K562 (cell line): ENCODE results near the gene TCF4. TPM values are rescaled to one million over a fixed set of nuclear protein-coding genes. Genes with fewer than 3 reads are reported as not detected.
A peak's percentile ranks its signal among the peaks of the same experiment; 100 is the strongest.

Experiments used
- C11orf30 ChIP-seq: fragments of 450-650 bp; IDR thresholded peaks from 2 replicates; pipeline ENCODE4 v1.6.1; 2016; ENCODE audit warnings: low read depth, mild to moderate bottlenecking
- FOXA1 ChIP-seq: fragments of 450-650 bp; IDR thresholded peaks from 2 replicates; pipeline ENCODE4 v1.6.1; 2016; ENCODE audit warnings: mild to moderate bottlenecking, borderline replicate concordance
- FOXJ2 ChIP-seq: fragments of 200-800 bp; sonication (Bioruptor generic); IDR thresholded peaks from 2 replicates; pipeline ENCODE4 v1.6.1; 2016; ENCODE audit warnings: missing genetic modification characterization, missing compliant biosample characterization
- LCOR ChIP-seq: sonication (generic); formaldehyde crosslinking; IDR thresholded peaks from 2 replicates; pipeline ENCODE4 v1.8.0; 2022; ENCODE audit warnings: mild to moderate bottlenecking, missing genetic modification reagents
- MAFG ChIP-seq: fragments of 450-650 bp; conservative IDR thresholded peaks from 2 replicates; pipeline ENCODE4 v1.6.1; 2016; ENCODE audit warnings: missing genetic modification characterization, missing compliant biosample characterization
- RBM14 ChIP-seq: fragments of 200-400 bp; formaldehyde crosslinking; IDR thresholded peaks from 2 replicates; pipeline ENCODE4 v1.6.1; 2018; ENCODE audit warnings: low read depth, mild to moderate bottlenecking, low read length, moderate library complexity, borderline replicate concordance; ENCODE audit not compliant: insufficient read depth
- RNF2 ChIP-seq: sonication (generic); IDR thresholded peaks from 2 replicates; pipeline ENCODE4 v1.6.1; 2016
- polyA plus RNA-seq, 8 experiments: library from polyadenylated mRNA; depleted of rRNA in 4 of 8; stranded (reverse) in 5 of 8; unstranded in 3 of 8; fragments of >200 nt; fragmentation: Nextera tagmentation in 2 of 8; fragmentation: Illumina TruSeq in 1 of 8; extraction: Ambion mirVana in 2 of 8; extraction: Trizol in 1 of 8; gene quantifications; 2 replicates each; pipeline versions ENCODE4 v1.2.1 to v1.2.3, GENCODE V29; 2011 to 2014; ENCODE audit warnings: inconsistent platforms in 1 of 8, missing spikeins in 1 of 8
- total RNA-seq, 7 experiments: library from RNA; depleted of rRNA in 6 of 7; stranded (reverse); fragments of >200 nt in 6 of 7; fragmentation: Illumina TruSeq in 2 of 7; extraction: Trizol in 2 of 7; gene quantifications; 2 replicates each; pipeline versions ENCODE4 v1.2.1 to v1.2.3, GENCODE V29; 2011 to 2021; ENCODE audit warnings: low replicate concordance in 1 of 7
- TF ChIP-seq, protein P1 (sequence below): fragments of 250-450 bp; sonication (Bioruptor Pico); IDR thresholded peaks from 2 replicates; pipeline ENCODE4 v1.5.0; 2020; ENCODE audit warnings: mild to moderate bottlenecking, borderline replicate concordance
- TF ChIP-seq, protein P2 (sequence below): fragments of 450-650 bp; IDR thresholded peaks from 2 replicates; pipeline ENCODE4 v1.6.1; 2016; ENCODE audit warnings: mild to moderate bottlenecking
- TF ChIP-seq, protein P3 (sequence below): fragments of 450-650 bp; formaldehyde crosslinking; IDR thresholded peaks from 2 replicates; pipeline ENCODE4 v1.4.0; 2020; ENCODE audit warnings: mild to moderate bottlenecking

The TCF4 gene
- total and polyA plus RNA-seq, 9 of the 15 experiments (the other 6 are each of a cell fraction or from before 2014, with no cell fraction given): 4.8 to 24.7 (median 15.2) TPM

DNA sequence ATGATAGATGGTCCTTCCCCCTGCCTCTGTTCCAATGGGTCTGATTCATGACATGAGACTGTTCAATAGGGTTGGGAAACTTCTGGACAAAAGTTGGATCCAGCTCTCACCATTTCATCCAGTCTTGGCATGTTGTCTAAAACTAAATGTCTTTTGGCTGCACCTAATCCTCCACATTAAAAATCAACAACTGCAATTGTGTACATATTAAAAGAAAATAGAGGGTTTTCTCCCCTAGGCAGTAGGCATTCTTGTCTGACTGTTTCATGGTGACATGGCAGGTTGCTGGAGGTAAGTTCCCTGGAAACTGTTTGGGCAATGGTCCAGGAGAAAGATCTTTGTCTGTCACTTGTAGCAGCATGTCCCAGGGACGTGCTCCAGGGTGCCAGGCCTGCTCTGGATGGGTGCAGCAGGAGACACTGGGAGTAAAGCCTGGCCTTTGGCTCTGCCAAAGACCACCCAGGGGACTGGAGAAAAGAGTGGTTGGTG lies 135.8 kb downstream of the TCF4 start (continued):
- TF ChIP-seq FOXA1: no peak
- TF ChIP-seq RBM14: no peak
- TF ChIP-seq, protein P1, sequence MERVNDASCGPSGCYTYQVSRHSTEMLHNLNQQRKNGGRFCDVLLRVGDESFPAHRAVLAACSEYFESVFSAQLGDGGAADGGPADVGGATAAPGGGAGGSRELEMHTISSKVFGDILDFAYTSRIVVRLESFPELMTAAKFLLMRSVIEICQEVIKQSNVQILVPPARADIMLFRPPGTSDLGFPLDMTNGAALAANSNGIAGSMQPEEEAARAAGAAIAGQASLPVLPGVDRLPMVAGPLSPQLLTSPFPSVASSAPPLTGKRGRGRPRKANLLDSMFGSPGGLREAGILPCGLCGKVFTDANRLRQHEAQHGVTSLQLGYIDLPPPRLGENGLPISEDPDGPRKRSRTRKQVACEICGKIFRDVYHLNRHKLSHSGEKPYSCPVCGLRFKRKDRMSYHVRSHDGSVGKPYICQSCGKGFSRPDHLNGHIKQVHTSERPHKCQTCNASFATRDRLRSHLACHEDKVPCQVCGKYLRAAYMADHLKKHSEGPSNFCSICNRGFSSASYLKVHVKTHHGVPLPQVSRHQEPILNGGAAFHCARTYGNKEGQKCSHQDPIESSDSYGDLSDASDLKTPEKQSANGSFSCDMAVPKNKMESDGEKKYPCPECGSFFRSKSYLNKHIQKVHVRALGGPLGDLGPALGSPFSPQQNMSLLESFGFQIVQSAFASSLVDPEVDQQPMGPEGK (CRISPR knock-in tag): no peak
- TF ChIP-seq, protein P2, sequence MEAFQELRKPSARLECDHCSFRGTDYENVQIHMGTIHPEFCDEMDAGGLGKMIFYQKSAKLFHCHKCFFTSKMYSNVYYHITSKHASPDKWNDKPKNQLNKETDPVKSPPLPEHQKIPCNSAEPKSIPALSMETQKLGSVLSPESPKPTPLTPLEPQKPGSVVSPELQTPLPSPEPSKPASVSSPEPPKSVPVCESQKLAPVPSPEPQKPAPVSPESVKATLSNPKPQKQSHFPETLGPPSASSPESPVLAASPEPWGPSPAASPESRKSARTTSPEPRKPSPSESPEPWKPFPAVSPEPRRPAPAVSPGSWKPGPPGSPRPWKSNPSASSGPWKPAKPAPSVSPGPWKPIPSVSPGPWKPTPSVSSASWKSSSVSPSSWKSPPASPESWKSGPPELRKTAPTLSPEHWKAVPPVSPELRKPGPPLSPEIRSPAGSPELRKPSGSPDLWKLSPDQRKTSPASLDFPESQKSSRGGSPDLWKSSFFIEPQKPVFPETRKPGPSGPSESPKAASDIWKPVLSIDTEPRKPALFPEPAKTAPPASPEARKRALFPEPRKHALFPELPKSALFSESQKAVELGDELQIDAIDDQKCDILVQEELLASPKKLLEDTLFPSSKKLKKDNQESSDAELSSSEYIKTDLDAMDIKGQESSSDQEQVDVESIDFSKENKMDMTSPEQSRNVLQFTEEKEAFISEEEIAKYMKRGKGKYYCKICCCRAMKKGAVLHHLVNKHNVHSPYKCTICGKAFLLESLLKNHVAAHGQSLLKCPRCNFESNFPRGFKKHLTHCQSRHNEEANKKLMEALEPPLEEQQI: no peak
- TF ChIP-seq RNF2: no peak
- peak; percentile 35; the same call in 1 of the 2 replicates for TF ChIP-seq C11orf30
- TF ChIP-seq FOXJ2: no peak
- no peak for TF ChIP-seq LCOR (CRISPR knock-in tag)
- TF ChIP-seq, protein P3, sequence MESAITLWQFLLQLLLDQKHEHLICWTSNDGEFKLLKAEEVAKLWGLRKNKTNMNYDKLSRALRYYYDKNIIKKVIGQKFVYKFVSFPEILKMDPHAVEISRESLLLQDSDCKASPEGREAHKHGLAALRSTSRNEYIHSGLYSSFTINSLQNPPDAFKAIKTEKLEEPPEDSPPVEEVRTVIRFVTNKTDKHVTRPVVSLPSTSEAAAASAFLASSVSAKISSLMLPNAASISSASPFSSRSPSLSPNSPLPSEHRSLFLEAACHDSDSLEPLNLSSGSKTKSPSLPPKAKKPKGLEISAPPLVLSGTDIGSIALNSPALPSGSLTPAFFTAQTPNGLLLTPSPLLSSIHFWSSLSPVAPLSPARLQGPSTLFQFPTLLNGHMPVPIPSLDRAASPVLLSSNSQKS (CRISPR knock-in tag): no peak
- 0 out of 2 replicates have a peak, but pooled peaks have one; percentile 11 for TF ChIP-seq MAFG (tag)
